Kidney epithelial cell (primary cell): ENCODE measurements around the gene CCDC174. TPM values are rescaled to one million over a fixed set of nuclear protein-coding genes. Genes with fewer than 3 reads are reported as not detected.

Experiments
- DNase-seq: peaks from one replicate; pipeline ENCODE4 v3.0.0-alpha.2; 2010; ENCODE audit warnings: low read depth
- H3K27me3 ChIP-seq: 2 replicates; pipeline ENCODE4 v1.6.0; 2011; ENCODE audit warnings: low read length; ENCODE audit not compliant: control insufficient read depth, insufficient read depth
- H3K36me3 ChIP-seq: 2 replicates; pipeline ENCODE4 v1.5.1; 2011; ENCODE audit warnings: low read length; ENCODE audit not compliant: control insufficient read depth, insufficient read depth
- H3K4me3 ChIP-seq: 2 replicates; pipeline ENCODE4 v1.5.1; 2011; ENCODE audit warnings: low read depth, mild to moderate bottlenecking, control low read depth, low read length
- total RNA-seq: library from RNA; depleted of rRNA; stranded (reverse); fragments of >200 nt; gene quantifications from 2 replicates; pipeline ENCODE4 v1.2.3, GENCODE V29; 2015
- TF ChIP-seq, protein P1 (sequence below): IDR thresholded peaks from 2 replicates; pipeline ENCODE4 v1.5.1; 2011; ENCODE audit warnings: mild to moderate bottlenecking, moderate library complexity, low read length, control low read depth, inconsistent platforms; ENCODE audit not compliant: insufficient read depth, poor library complexity, severe bottlenecking

The CCDC174 gene
- total RNA-seq, 1 donor from 2014 or later = 21.7 TPM

DNA sequence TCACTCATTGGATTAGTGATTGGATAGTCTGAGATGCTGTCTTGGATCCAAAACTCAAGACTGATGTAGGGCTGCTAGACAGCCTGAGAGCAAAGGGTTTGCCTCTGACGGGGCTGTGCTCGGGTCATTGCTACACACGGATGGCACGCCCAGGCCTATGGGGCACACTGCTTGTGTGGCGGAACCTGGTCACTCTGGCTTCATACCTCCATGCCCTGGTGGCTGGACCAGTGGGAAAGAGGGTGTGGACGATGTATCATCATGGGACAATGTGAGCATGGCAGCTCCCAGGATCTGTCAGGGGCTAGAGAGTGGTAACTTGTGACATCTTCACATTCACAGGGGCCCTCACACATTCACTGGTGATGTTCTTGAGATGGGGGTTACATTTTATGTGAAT lies 18.1 kb upstream of the CCDC174 start:
- Histone ChIP-seq H3K36me3 (no peaks in the 10 kb centered on the region), H3K27me3 (peaks cover 5% of the 10 kb centered on the region), H3K4me3 (no peak overlapping the region)
- TF ChIP-seq, protein P1, sequence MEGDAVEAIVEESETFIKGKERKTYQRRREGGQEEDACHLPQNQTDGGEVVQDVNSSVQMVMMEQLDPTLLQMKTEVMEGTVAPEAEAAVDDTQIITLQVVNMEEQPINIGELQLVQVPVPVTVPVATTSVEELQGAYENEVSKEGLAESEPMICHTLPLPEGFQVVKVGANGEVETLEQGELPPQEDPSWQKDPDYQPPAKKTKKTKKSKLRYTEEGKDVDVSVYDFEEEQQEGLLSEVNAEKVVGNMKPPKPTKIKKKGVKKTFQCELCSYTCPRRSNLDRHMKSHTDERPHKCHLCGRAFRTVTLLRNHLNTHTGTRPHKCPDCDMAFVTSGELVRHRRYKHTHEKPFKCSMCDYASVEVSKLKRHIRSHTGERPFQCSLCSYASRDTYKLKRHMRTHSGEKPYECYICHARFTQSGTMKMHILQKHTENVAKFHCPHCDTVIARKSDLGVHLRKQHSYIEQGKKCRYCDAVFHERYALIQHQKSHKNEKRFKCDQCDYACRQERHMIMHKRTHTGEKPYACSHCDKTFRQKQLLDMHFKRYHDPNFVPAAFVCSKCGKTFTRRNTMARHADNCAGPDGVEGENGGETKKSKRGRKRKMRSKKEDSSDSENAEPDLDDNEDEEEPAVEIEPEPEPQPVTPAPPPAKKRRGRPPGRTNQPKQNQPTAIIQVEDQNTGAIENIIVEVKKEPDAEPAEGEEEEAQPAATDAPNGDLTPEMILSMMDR = no peak
- no peak for DNase-seq

DNA sequence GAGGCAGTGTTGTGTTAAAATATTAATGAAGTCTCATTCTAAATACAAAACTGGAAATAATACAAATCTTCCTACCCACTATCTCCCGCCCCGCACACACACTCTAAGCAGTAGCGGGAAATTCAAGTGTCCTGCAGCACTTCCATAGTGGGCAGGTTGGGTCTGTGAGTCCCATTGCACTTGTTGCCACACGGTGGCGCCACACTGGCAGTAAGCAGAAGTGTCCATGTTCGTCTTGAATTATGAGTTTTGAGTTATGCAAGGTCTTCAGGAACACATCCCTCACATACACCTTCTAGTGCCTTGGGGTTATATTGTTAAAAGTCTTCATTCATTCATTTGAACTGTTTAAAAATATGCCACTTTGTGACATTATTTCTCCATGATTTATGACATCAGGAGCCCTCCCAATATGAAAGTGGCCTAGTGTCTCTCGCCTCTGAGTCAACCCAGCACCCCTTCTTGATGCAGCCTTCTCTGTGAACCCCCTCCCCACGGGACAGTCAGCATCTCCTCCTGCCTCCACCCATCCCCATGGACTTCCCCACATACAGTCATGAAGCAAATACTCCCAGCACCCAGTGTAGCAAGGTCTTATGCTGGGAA lies 17.6 kb upstream of the CCDC174 start:
- no peak for DNase-seq
- TF ChIP-seq, protein P1 = peak; percentile 76
- Histone ChIP-seq H3K4me3 (no peak overlapping the region), H3K36me3 (no peaks in the 10 kb centered on the region), H3K27me3 (peaks cover 5% of the 10 kb centered on the region)

DNA sequence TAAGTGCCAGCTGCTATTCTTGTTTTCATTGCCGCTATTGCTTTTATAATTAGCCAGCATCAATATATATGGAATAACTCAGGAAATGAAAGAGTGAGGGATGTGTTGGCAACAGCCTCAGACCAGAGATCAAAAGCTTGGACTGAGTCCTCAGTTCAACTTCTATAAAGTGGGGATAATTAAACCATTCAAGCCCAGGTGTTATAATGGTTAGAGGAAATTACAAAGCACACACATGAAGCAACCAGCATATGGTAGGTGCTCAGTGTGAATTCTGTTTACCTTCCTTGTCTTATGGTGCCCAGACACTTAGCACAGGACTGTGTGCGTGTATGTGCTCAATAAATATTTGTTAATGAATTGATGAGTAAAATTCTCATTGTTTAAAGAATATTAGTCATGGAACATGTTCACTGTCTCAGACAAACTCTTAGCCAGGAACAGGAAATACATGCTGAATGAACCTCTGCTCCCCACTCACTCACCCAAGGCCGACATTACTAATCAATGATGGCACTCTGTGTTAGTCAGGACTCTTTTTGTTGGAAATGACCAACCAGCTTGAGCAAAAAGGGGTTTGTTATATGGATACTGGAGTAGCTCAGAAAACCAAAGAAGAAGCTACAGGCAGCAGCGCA lies 16.7 kb upstream of the CCDC174 start:
- no peak for DNase-seq
- Histone ChIP-seq H3K27me3 (peaks cover 5% of the 10 kb centered on the region), H3K36me3 (no peaks in the 10 kb centered on the region), H3K4me3 (no peak overlapping the region)
- TF ChIP-seq, protein P1 = no peak

DNA sequence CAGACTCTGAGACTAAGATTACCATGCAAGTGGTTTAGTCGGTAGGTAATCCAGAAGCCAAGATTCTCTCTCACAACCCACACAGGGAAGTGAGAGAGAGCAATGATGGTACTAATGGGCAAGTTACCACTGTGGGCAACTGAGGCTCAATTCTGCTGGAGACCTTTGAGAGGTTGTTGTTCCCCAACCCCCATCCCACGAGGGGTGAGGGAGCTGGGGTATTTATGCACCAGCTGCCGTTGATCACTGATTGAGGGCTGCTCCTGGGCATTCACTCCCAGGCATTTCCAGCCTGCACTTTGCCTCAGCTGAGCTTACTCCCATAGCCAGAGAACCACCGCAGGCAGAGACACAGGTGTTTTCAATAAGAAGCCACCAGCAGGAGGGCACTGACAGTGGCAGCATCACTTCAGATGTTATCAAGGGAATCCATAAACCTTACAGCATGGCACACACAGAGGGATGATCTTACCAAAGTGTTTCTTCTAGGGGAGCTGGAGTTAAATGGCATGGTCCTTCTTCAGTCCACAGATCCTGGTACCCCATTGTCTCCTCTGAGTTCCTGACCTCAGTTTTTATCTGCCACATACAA lies 15.0 kb upstream of the CCDC174 start:
- H3K4me3 ChIP-seq = no peak overlapping the region
- TF ChIP-seq, protein P1 = no peak
- peaks cover 5% of the 10 kb centered on the region for H3K27me3 ChIP-seq
- DNase-seq = no peak
- H3K36me3 ChIP-seq = no peaks in the 10 kb centered on the region

DNA sequence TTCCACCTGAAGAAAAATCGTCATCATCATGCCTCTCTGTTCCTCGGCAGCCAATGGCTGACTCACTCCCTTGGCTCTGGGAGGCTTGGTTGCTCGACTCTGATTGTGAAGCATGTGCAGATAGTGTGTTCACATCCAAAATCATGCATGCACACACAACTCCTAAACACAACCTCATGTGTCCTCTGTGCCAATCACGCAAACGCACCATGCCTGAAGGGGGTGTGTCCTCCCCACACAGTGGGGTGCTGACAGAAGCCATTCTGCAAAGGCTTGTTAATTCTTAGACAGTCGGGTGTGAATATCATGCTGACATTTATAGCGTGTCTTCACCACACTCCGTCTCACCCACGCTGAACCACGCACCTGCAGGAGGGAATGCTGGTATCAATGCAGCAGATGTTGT lies 11.4 kb upstream of the CCDC174 start:
- no peak for DNase-seq
- Histone ChIP-seq H3K27me3 (peaks cover 9% of the 10 kb centered on the region), H3K4me3 (no peak overlapping the region), H3K36me3 (no peaks in the 10 kb centered on the region)
- TF ChIP-seq, protein P1 = no peak
